ENCODE results near the gene ACTR1B.
"Not testable (repeated sequence)": the region's sequence is repeated elsewhere in the genome, so short reads cannot be mapped to it uniquely, and the experiment has no call there.

DNA sequence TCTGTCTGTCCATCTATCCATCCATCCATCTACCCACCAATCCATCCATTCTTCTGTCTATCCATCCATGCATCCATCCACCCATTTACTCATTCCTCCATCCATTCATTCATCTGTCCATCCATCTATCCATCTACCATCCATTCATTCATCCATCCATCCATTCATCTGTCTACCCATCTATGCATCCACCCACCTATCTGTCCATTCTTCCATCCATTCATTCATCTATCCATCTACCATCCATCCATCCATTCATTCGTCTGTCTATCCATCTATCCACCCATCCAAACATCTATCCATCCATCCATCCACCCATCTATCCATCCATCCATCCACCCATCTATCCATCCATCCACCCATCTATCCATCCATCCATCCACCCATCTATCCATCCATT lies 43.4 kb downstream of the ACTR1B start:
- TF ChIP-seq, protein P1, sequence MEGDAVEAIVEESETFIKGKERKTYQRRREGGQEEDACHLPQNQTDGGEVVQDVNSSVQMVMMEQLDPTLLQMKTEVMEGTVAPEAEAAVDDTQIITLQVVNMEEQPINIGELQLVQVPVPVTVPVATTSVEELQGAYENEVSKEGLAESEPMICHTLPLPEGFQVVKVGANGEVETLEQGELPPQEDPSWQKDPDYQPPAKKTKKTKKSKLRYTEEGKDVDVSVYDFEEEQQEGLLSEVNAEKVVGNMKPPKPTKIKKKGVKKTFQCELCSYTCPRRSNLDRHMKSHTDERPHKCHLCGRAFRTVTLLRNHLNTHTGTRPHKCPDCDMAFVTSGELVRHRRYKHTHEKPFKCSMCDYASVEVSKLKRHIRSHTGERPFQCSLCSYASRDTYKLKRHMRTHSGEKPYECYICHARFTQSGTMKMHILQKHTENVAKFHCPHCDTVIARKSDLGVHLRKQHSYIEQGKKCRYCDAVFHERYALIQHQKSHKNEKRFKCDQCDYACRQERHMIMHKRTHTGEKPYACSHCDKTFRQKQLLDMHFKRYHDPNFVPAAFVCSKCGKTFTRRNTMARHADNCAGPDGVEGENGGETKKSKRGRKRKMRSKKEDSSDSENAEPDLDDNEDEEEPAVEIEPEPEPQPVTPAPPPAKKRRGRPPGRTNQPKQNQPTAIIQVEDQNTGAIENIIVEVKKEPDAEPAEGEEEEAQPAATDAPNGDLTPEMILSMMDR (conservative IDR thresholded peaks at IDR 0.05), result not testable (repeated sequence)
- not testable (repeated sequence) for TF ChIP-seq ZFX (IDR thresholded peaks at IDR 0.05)

All from C4-2B (cell line).